Measurements from ENCODE around the gene COL13A1. TPM values are rescaled to one million over a fixed set of nuclear protein-coding genes. Genes with fewer than 3 reads are reported as not detected.
A peak's percentile ranks its signal among the peaks of the same experiment; 100 is the strongest.

COL13A1 gene
- total and polyA plus RNA-seq, 2 of the 8 experiments (the other 6 are each of a cell fraction or from before 2014, with no cell fraction given), result 2.6 to 5.2 TPM

GRCh38 chr10:69965919-69966662, 164.4 kb downstream of the COL13A1 start:
- H3K23ac ChIP-seq (ENCODE audit: insufficient read length), result no peak overlapping the region
- H3K23me2 ChIP-seq (ENCODE audit: low read depth, low read length), result no peaks in the 10 kb centered on the region
- no peak overlapping the region for H3K4me2 ChIP-seq (ENCODE audit: insufficient read depth in 1 of 2, low read depth in 2 of 2, low read length in 2 of 2)
- no peaks in the 10 kb centered on the region for H4K20me1 ChIP-seq (replicated peaks in 1 of 2; ENCODE audit: control insufficient read depth in 1 of 2, insufficient read depth in 2 of 2, low read length in 2 of 2)
- H3K27ac ChIP-seq (ENCODE audit: low read depth, low read length), result no peak overlapping the region
- H3K4me3 ChIP-seq (ENCODE audit: extremely low read depth in 1 of 4, insufficient read depth in 2 of 4, low read depth in 3 of 4, low read length in 4 of 4), result no peak overlapping the region
- H3K56ac ChIP-seq (replicated peaks; ENCODE audit: insufficient read length, low read depth, low read length), result no peak overlapping the region
- H2BK15ac ChIP-seq (ENCODE audit: low read length), result no peak overlapping the region
- H2AK5ac ChIP-seq (ENCODE audit: low read depth, low read length), result no peak overlapping the region
- CTCF ChIA-PET (ENCODE audit: partially characterized antibody), result interaction anchor here (1.5 kb wide), 1 partner anchor 180 kb away, joined by 3 read pairs; the partner anchor contains the start of gene TYSND1
- POLR2A ChIA-PET (ENCODE audit: partially characterized antibody), result no interaction called here
- FAIRE-seq (no peak), DNase-seq (ENCODE audit: low read depth in 1 of 2, low spot score in 2 of 2) (peak in 1 of 2 experiments; percentile 38)
- H4K5ac ChIP-seq (ENCODE audit: insufficient read length, low read depth, low read length), result no peak overlapping the region
- no peak overlapping the region for H3K14ac ChIP-seq (ENCODE audit: insufficient read length)
- no peak overlapping the region for H3K4ac ChIP-seq (replicated peaks; ENCODE audit: insufficient read length, low read depth, low read length)
- H3K9me3 ChIP-seq (ENCODE audit: insufficient read depth in 2 of 2, low read depth in 1 of 2, low read length in 1 of 2), result no peaks in the 10 kb centered on the region
- no peaks in the 10 kb centered on the region; a peak in 1 of 7 replicates for H3K27me3 ChIP-seq (replicated peaks in 1 of 4; ENCODE audit: control insufficient read depth in 3 of 4, extremely low read depth in 1 of 4, insufficient read depth in 3 of 4, low read length in 3 of 4)
- no peaks in the 10 kb centered on the region for H3K79me1 ChIP-seq (ENCODE audit: low read depth, low read length)
- H2BK20ac ChIP-seq (ENCODE audit: low read length), result no peak overlapping the region
- WGBS, 2 experiments (ENCODE audit: extremely low coverage in 1 of 2, insufficient coverage in 1 of 2, insufficient read length in 1 of 2, insufficient replicate concordance in 2 of 2, low coverage in 1 of 2, low lambda C conversion rate in 2 of 2, missing lambda C conversion rate in 1 of 2), result 91% methylated on average over 14 of the region's 14 CpGs; no CpG with 5 or more reads in 1 of the 2 experiments
- H2BK5ac ChIP-seq (ENCODE audit: low read depth, low read length), result no peak overlapping the region
- H2AFZ ChIP-seq (ENCODE audit: low read length), result no peak overlapping the region
- H2BK12ac ChIP-seq (ENCODE audit: low read depth, low read length), result no peak overlapping the region
- H3K79me2 ChIP-seq (ENCODE audit: control insufficient read depth in 1 of 2, insufficient read depth in 2 of 2, low read length in 2 of 2), result no peaks in the 10 kb centered on the region
- peaks cover 0 to 4% (median 1%) of the 10 kb centered on the region in 4 experiments; a peak in 2 of 7 replicates for H3K4me1 ChIP-seq (replicated peaks in 1 of 4; ENCODE audit: control insufficient read depth in 3 of 4, insufficient read depth in 4 of 4, low read length in 3 of 4)
- no peaks in the 10 kb centered on the region for H3K36me3 ChIP-seq (ENCODE audit: control insufficient read depth in 2 of 4, insufficient read depth in 4 of 4, low read length in 3 of 4)
- H4K8ac ChIP-seq (ENCODE audit: extremely low read depth, insufficient read depth, low read length), result peak overlapping the region; percentile 32
- no peak overlapping the region for H2BK120ac ChIP-seq (replicated peaks; ENCODE audit: low read depth, low read length)
- H4K91ac ChIP-seq (replicated peaks; ENCODE audit: insufficient read length, low read length), result no peak overlapping the region
- H3K18ac ChIP-seq (ENCODE audit: extremely low read depth, low read length), result no peak overlapping the region
- no peak overlapping the region for H3K9ac ChIP-seq (replicated peaks in 1 of 4; ENCODE audit: extremely low read depth in 1 of 4, low read depth in 3 of 4, low read length in 3 of 4)
- no peak for TF ChIP-seq E2F6 (IDR thresholded peaks at IDR 0.05)
- no peak for TF ChIP-seq RFX5 (IDR thresholded peaks at IDR 0.05; ENCODE audit: borderline replicate concordance, low read depth, low read length)

Data from H1 (cell line).